HG03558 (cell line): ENCODE data around the gene MMP28.
A peak's percentile ranks its signal among the peaks of the same experiment; 100 is the strongest.

ENCODE experiments used
- ATAC-seq: cut with Tn5 transposase; IDR thresholded peaks from one replicate; pipeline ENCODE4 v1.9.1; 2021; ENCODE audit warnings: moderate number of reproducible peaks; ENCODE audit not compliant: unreplicated experiment; ENCODE audit errors: extremely low read depth

MMP28 gene

GRCh38 chr17:35795007-35795870, at the start of gene MMP28:
MMP28 (minus strand) TSS chr17:35795641; CDS start chr17:35795377, 264 bp downstream.
- no peak for ATAC-seq

GRCh38 chr17:35844547-35844946, 49.1 kb upstream of the MMP28 start:
- no peak for ATAC-seq

DNA sequence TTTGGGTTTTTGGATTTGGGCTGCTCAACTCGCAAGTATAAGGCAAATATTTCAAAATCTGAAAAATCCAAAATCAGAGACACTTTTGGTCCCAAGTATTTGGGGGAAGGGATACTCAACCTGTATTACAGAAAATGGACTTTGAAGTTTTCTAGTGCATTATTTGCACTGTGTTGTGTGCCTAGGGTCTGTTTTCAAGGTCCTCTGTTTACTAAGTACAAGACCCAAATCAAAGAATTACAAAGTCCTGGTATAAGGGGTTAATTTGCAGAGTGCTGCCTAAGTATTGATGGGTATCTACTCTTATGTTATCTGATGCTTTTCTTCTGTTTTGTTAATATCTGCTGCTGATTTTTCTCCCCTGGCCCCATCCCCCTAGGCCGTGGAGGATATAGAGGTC, 48.3 kb upstream of the MMP28 start:
- no peak for ATAC-seq

- no peak for ATAC-seq
Measured at GRCh38 chr17:35842239-35842638, 46.8 kb upstream of the MMP28 start.

GRCh38 chr17:35841505-35841904, 46.1 kb upstream of the MMP28 start:
- ATAC-seq, result no peak

DNA sequence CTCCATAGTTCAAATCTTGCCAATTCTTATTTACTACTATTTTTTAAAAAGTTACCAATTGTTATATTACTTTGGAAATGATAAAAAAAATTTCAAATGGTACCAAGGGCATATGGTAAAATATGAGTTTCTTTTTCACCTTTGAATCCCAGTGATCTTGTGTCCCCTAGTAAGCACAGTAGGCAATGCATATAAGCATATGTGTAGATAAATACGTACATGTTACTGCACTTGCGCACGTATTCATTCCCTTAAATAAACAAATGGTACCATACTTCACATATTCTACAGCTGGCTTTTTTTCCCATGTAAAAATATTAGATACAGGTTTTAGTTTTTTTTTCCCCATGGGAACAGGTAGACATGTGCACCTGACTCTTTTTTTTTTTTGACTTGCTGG, 45.7 kb upstream of the MMP28 start:
- no peak for ATAC-seq

DNA sequence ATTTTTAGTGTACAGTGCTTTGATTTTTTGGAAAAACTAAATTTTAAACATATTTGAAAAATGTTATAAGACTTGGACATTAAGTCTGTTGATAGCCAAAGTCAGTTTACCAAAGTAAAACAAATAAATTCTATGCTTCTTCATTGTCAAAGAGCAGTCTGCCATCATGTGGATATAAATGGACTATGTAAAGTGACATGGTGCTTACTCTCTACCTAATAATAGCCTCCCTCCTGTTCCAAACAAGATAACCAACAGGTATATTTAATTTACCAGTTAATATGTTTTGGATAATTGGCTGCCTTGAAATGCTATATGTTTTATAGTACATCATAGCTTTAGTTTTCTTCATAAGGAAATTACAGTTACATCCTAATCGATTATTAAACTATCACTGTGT, 29.8 kb upstream of the MMP28 start:
- ATAC-seq, result no peak

DNA sequence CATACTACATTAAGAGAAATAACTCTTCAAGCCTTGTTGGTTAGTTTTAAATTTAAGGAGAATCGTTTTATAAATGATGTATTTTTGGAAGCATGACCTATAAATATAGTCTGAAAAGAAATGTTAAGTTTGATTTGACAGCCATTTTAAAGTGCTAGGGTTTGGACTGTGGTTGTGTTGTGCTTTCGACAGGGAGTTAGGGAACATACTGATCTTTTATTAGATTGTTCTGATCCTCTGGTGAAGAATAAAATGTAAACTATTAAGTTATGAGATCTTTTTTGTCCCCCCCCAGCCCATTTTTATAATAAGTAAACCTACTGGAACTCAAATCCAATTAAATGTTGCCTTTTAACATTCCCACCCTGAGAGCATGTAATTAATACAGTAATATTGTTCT, 25.9 kb upstream of the MMP28 start:
- no peak for ATAC-seq

GRCh38 chr17:35819455-35819854, 24.0 kb upstream of the MMP28 start:
- ATAC-seq, result no peak

DNA sequence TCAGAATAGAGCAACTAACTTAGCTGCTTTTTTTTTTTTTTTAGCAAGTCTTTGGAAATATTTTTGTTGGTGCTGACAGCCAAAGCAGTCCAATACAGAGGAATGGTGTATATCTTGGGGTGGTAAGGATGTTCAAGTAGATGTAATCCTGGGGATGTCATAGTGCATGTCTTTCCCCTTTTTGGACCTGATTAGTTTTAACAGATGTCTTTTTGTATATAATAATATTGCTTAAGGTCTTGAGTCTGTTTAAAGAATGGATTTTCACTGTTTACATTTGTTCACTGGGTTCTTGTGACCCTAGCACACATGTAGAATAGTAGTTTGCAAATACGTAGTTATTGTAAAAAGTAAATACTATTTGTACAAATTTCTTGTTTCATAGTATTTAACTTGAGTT, 21.8 kb upstream of the MMP28 start:
- no peak for ATAC-seq

DNA sequence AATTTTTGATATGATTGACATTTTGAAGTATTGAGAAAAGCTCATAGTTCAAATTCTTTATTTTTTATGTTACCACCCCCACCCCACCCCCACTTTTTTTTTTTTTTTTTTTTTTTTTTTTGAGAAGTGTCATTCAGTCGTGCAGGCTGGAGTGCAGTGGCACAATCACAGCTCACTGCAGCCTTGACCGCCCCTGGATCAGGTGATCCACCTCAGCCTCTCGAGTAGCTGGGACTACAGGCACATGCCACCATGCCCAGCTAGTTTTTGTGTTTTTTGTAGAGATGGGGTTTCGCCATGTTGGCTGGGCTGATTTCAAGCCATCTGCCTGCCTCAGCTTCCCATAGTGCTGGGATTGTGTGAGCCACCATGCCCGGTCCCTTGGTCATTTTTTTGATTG, 21.3 kb upstream of the MMP28 start:
- ATAC-seq, result no peak

DNA sequence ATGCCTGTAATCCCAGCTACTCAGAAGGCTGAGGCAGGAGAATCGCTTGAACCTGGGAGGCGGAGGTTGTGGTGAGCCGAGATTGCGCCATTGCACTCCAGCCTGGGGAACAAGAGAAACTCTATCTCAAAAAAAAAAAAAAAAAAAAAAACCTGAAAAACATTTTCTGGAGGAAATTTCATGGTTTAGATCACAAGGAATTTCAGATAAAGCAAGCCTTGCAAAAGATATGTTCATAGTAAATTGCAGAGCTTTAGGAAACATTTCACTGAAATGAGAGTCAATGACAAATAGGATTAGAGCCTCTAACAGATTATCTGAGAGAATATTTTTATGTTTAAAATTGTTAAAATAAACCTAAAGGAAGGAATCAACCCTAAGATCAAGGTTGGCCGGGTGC, 17.0 kb upstream of the MMP28 start:
- no peak for ATAC-seq

DNA sequence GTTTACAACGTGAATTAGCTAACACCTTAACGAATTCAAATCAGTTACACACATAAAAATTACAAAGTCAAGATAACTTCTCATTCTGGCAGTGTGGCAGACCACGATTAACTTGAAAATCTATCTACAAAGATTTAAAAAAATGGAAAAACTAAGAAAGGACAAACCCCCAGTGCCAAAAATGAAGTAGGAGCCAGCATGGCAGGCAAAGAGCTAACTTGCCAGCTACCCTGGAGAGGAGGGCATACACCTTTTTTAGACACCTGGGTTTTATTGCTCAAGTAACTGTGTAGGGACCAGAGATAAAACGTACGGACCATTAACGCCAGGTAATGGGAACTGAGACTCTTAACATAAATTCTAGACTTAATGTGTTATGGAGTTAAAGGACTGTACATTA, 16.3 kb upstream of the MMP28 start:
- ATAC-seq, result no peak

DNA sequence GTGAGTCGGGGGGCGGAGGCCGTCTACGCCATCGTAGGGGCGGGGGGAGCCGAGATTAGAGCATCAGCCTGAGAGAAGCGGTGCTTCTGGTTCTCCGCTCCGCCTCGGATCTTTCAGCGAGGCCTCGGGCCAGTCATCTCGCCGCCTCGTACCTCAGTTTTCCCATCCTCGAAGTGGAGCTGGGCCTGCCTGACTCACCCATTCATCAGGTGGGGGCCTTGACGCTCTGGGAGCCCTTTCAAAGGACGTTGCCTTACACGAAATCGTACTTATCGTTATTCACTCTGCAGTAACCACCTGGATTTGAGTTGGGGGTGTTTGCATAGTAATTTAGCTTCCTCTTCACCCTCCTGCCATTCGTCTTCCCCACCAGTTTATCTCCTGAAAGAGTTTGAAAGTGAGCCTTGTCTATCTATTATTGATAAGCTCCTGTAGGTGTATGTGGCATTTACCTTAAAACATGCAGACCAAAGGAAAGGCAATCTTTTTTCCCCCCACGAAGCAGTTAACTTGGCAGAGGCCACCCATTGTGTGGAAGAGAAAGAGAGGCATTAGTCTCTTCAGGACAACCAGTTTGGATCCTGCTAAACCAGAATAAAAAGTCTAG, 14.5 kb upstream of the MMP28 start:
- ATAC-seq, result no peak

- ATAC-seq, result peak; percentile 65
Measured at GRCh38 chr17:35808962-35809854, 13.8 kb upstream of the MMP28 start, which contains the start of gene TAF15. TAF15 (plus strand) TSS chr17:35809484; CDS start chr17:35809570, 86 bp downstream.

- no peak for ATAC-seq
Measured at GRCh38 chr17:35808240-35808961, 13.0 kb upstream of the MMP28 start.

- ATAC-seq, result no peak
Measured at GRCh38 chr17:35807371-35808144, 12.1 kb upstream of the MMP28 start.

DNA sequence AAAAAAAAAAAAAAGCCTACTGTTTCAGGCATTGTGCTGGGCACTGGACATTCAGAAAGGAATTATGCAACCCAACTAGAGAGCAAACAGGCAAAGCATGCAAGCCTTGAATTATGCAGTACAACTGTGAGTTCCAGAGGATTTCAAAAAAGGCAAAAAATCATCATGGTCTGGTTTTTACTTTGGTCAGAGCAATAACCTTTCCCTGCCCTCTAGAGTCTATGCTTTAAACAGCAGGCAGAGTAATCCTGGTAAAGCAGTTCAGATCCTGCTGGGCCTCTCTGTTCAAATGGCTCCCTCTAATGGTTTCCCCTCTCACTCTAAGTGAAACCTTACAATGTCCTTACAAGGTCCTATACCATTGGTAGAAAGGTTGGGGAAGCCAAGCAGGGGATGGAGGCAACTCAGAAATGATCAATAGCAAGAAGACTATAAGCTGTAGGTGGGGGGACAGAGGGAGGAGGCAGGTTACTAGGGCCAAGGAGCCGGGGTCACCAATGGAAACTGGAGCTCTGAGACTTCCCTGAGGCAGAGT, 9.3 kb upstream of the MMP28 start:
- ATAC-seq, result no peak

DNA sequence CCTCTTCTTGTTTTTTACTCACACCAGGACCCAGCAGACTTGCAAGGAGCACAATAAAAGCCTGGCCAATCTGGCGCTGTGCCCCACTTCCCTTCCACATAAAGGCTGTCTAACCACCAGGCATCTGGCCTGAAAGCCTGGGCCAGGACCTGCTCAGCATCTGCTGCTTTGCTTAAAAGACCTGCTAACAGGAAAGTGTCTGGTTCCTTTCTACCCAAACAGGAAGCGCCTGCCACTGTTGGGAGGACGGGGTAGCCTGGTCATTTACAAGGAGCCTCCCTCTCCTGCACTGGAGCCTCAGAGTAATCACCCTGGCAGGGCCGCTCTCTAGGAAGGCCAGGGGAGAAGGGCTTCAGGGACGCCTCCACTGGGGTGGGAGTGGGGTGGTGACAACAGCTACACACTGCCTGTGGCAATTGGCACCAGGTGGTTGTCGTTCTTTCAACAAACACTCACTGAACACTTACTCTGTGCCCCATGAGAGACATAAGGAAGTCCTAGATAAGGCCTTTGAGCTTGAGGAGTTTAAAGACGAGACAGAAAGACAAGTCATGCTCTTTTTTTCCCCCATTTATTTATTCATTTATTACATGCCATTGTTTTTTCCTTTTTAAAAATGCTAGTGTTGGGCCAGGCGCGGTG, 6.3 kb upstream of the MMP28 start:
- ATAC-seq, result no peak
